ENCODE measurements around the gene PLCB4.

The PLCB4 gene

GRCh38 chr20:9134346-9134745 is 65.5 kb downstream of the PLCB4 start:
- ChIA-PET CTCF (interaction anchor here (1.1 kb wide), 1 partner anchor 46 kb away, joined by 3 read pairs; no protein-coding TSS in a partner anchor), POLR2A (no interaction called here)
- no peak overlapping the region for H3K4me3 ChIP-seq (ENCODE audit: low read depth, low read length)
- TF ChIP-seq CTCF (IDR thresholded peaks at IDR 0.05; ENCODE audit: insufficient read depth, low read length, missing control alignments): no peak
- DNase-seq (ENCODE audit: low read depth, low spot score): no peak

GRCh38 chr20:9136114-9136513 is 67.2 kb downstream of the PLCB4 start:
- DNase-seq (ENCODE audit: low read depth, low spot score): no peak
- CTCF ChIA-PET: no interaction called here
- no peak for TF ChIP-seq CTCF (IDR thresholded peaks at IDR 0.05; ENCODE audit: insufficient read depth, low read length, missing control alignments)
- POLR2A ChIA-PET: no interaction called here
- H3K4me3 ChIP-seq (ENCODE audit: low read depth, low read length): no peak overlapping the region

- no peak overlapping the region for H3K4me3 ChIP-seq (ENCODE audit: low read depth, low read length)
- no peak for TF ChIP-seq CTCF (IDR thresholded peaks at IDR 0.05; ENCODE audit: insufficient read depth, low read length, missing control alignments)
- ChIA-PET CTCF (no interaction called here), POLR2A (no interaction called here)
- DNase-seq (ENCODE audit: low read depth, low spot score): no peak
Measured at GRCh38 chr20:9137001-9137400, 68.1 kb downstream of the PLCB4 start.

GRCh38 chr20:9139106-9139833 is 70.4 kb downstream of the PLCB4 start:
- DNase-seq (ENCODE audit: low read depth, low spot score): no peak
- no peak for TF ChIP-seq CTCF (IDR thresholded peaks at IDR 0.05; ENCODE audit: insufficient read depth, low read length, missing control alignments)
- POLR2A ChIA-PET: no interaction called here
- no peak overlapping the region for H3K4me3 ChIP-seq (ENCODE audit: low read depth, low read length)
- CTCF ChIA-PET: interaction anchor here (0.6 to 1.0 kb wide), 2 partner anchors 11 to 380 kb away, joined by 3 read pairs; no protein-coding TSS in a partner anchor

- ChIA-PET POLR2A (no interaction called here), CTCF (interaction anchor here (0.6 kb wide), 1 partner anchor 381 kb away, joined by 3 read pairs; no protein-coding TSS in a partner anchor)
- TF ChIP-seq CTCF (IDR thresholded peaks at IDR 0.05; ENCODE audit: insufficient read depth, low read length, missing control alignments): no peak
- no peak overlapping the region for H3K4me3 ChIP-seq (ENCODE audit: low read depth, low read length)
- DNase-seq (ENCODE audit: low read depth, low spot score): no peak
Measured at GRCh38 chr20:9140162-9140760, 71.4 kb downstream of the PLCB4 start.

- CTCF ChIA-PET: no interaction called here
- DNase-seq (ENCODE audit: low read depth, low spot score): no peak
- no peak for TF ChIP-seq CTCF (IDR thresholded peaks at IDR 0.05; ENCODE audit: insufficient read depth, low read length, missing control alignments)
- POLR2A ChIA-PET: no interaction called here
- no peak overlapping the region for H3K4me3 ChIP-seq (ENCODE audit: low read depth, low read length)
Measured at GRCh38 chr20:9141070-9141469, 72.2 kb downstream of the PLCB4 start.

All from AG04449 (cell line).